Loucy (cell line): ENCODE data around the gene CTIF.

Experiments used
- H2AFZ ChIP-seq: fragments of 200-600 bp; sonication (generic); 2 replicates; pipeline ENCODE4 v1.6.0; 2016; ENCODE audit warnings: antibody characterized with exemption, mild to moderate bottlenecking, low read length, moderate library complexity
- H3F3A ChIP-seq: fragments of 200-600 bp; 2 replicates; pipeline ENCODE4 v1.6.0; 2016; ENCODE audit warnings: antibody characterized with exemption, low read depth, mild to moderate bottlenecking
- H3K27me3 ChIP-seq: fragments of 200-600 bp; sonication (generic); 2 replicates; pipeline ENCODE4 v1.6.1; 2014; ENCODE audit warnings: low read length, mild to moderate bottlenecking; ENCODE audit not compliant: insufficient read depth, poor library complexity, severe bottlenecking
- H3K36me3 ChIP-seq: fragments of 200-600 bp; sonication (generic); 2 replicates; pipeline ENCODE4 v1.6.1; 2016; ENCODE audit warnings: low read length; ENCODE audit not compliant: insufficient read depth
- H3K4me1 ChIP-seq: fragments of 200-600 bp; sonication (generic); 2 replicates; pipeline ENCODE4 v1.5.1; 2014; ENCODE audit warnings: low read length, mild to moderate bottlenecking; ENCODE audit not compliant: insufficient read depth, poor library complexity, severe bottlenecking
- H3K4me2 ChIP-seq: fragments of 200-600 bp; sonication (generic); 2 replicates; pipeline ENCODE4 v1.6.0; 2014; ENCODE audit warnings: antibody characterized with exemption, low read length, low read depth, mild to moderate bottlenecking; ENCODE audit not compliant: poor library complexity, severe bottlenecking
- H3K4me3 ChIP-seq: fragments of 200-600 bp; sonication (generic); 2 replicates; pipeline ENCODE4 v1.5.1; 2014; ENCODE audit warnings: low read length, mild to moderate bottlenecking, mixed read lengths; ENCODE audit not compliant: poor library complexity, severe bottlenecking
- H3K79me2 ChIP-seq: fragments of 200-600 bp; sonication (generic); 2 replicates; pipeline ENCODE4 v1.6.1; 2014; ENCODE audit warnings: low read length; ENCODE audit not compliant: insufficient read depth
- H3K9ac ChIP-seq: fragments of 200-600 bp; sonication (generic); 2 replicates; pipeline ENCODE4 v1.6.0; 2014; ENCODE audit warnings: mild to moderate bottlenecking, low read depth, low read length, moderate library complexity; ENCODE audit not compliant: poor library complexity, severe bottlenecking
- H3K9me2 ChIP-seq: fragments of 200-600 bp; sonication (generic); replicated peaks from 2 replicates; pipeline ENCODE4 v1.6.1; 2016; ENCODE audit warnings: low read depth, low read length, mixed read lengths
- H3K9me3 ChIP-seq: fragments of 200-600 bp; sonication (generic); 2 replicates; pipeline ENCODE4 v1.6.1; 2014; ENCODE audit warnings: mild to moderate bottlenecking, antibody characterized with exemption, low read length, low read depth; ENCODE audit not compliant: insufficient read depth
- H4K20me1 ChIP-seq: fragments of 200-600 bp; sonication (generic); 2 replicates; pipeline ENCODE4 v1.6.0; 2014; ENCODE audit warnings: antibody characterized with exemption, low read length, mild to moderate bottlenecking; ENCODE audit not compliant: insufficient read depth, poor library complexity, severe bottlenecking
- EZH2phosphoT487 ChIP-seq: fragments of 200-600 bp; IDR thresholded peaks from 2 replicates; pipeline ENCODE4 v1.6.1; 2018; ENCODE audit warnings: antibody characterized with exemption, mild to moderate bottlenecking, moderate library complexity, borderline replicate concordance
- TF ChIP-seq, protein P1 (sequence below): fragments of 200-600 bp; sonication (generic); conservative IDR thresholded peaks from 2 replicates; pipeline ENCODE4 v1.5.1; 2014; ENCODE audit warnings: mild to moderate bottlenecking, antibody characterized with exemption, low read length

Gene CTIF

DNA sequence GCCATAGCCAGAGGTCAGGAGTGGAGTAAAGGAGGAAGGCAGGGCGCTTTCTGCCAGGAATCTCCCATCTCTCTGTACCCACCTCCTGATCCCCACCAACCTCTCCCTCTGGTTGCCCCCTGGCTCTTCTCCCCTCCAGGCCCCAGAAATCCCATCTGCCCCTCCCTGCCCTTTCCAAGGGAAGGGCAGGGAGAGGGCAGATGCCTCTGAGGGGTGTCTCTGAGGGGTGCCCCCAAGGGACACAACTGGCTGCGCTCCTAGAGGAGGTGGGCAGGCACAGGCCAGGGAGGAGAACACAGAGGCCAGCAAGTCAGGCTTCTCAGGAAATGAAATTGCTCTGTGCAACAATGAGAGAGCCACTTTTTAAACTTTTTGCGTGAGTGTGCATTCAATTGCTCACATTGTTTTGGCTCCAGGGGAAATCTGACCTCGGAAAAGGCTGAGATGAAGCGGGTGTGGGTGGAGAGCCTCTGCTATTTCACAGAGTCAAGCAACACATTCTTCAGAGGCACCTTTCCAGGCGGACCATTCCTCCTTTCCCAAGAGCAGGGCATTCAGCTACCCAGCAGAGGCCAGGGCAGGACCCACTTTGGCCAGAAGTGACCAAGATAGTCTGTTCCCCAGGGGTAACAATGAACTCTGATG, 286.4 kb downstream of the CTIF start:
- no peaks in the 10 kb centered on the region for H3K27me3 ChIP-seq
- H3K4me2 ChIP-seq = no peak overlapping the region
- no peak overlapping the region for H3K9ac ChIP-seq
- H3K79me2 ChIP-seq = no peaks in the 10 kb centered on the region
- TF ChIP-seq EZH2phosphoT487 = no peak
- TF ChIP-seq, protein P1, sequence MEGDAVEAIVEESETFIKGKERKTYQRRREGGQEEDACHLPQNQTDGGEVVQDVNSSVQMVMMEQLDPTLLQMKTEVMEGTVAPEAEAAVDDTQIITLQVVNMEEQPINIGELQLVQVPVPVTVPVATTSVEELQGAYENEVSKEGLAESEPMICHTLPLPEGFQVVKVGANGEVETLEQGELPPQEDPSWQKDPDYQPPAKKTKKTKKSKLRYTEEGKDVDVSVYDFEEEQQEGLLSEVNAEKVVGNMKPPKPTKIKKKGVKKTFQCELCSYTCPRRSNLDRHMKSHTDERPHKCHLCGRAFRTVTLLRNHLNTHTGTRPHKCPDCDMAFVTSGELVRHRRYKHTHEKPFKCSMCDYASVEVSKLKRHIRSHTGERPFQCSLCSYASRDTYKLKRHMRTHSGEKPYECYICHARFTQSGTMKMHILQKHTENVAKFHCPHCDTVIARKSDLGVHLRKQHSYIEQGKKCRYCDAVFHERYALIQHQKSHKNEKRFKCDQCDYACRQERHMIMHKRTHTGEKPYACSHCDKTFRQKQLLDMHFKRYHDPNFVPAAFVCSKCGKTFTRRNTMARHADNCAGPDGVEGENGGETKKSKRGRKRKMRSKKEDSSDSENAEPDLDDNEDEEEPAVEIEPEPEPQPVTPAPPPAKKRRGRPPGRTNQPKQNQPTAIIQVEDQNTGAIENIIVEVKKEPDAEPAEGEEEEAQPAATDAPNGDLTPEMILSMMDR = no peak
- H2AFZ ChIP-seq = no peak overlapping the region
- H3K9me2 ChIP-seq = no peaks in the 10 kb centered on the region
- H3K9me3 ChIP-seq = no peaks in the 10 kb centered on the region
- H3K4me3 ChIP-seq = no peak overlapping the region
- H3K4me1 ChIP-seq = peaks cover 24% of the 10 kb centered on the region
- no peaks in the 10 kb centered on the region for H4K20me1 ChIP-seq
- no peaks in the 10 kb centered on the region for H3F3A ChIP-seq
- H3K36me3 ChIP-seq = no peaks in the 10 kb centered on the region

DNA sequence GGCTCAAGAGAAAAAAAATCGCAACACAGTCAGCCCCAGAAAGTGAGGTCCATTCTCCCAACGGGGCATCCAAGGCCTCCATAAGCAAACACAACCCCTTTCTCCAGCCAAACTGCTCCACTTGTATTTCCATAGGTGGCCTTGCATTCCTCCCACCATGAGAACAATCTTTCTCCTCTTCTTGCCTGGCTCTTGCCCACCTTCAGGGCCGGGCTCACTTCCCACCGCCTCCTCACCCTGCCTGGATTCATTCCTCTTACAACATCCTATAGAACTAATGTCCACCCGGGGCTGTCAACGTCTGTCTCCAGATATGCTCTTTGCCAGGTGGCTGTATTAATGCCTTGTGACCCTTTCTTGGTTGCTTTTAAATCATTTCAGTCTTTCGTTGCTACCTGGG, 287.4 kb downstream of the CTIF start:
- Histone ChIP-seq H3K4me3 (no peak overlapping the region), H3K4me2 (no peak overlapping the region), H3K27me3 (no peaks in the 10 kb centered on the region), H3K4me1 (peaks cover 24% of the 10 kb centered on the region), H3F3A (no peaks in the 10 kb centered on the region), H2AFZ (no peak overlapping the region), H3K9me3 (no peaks in the 10 kb centered on the region), H3K9me2 (no peaks in the 10 kb centered on the region), H3K9ac (no peak overlapping the region), H3K36me3 (no peaks in the 10 kb centered on the region), H4K20me1 (no peaks in the 10 kb centered on the region), H3K79me2 (no peaks in the 10 kb centered on the region)
- TF ChIP-seq EZH2phosphoT487 = no peak
- TF ChIP-seq, protein P1 = no peak

DNA sequence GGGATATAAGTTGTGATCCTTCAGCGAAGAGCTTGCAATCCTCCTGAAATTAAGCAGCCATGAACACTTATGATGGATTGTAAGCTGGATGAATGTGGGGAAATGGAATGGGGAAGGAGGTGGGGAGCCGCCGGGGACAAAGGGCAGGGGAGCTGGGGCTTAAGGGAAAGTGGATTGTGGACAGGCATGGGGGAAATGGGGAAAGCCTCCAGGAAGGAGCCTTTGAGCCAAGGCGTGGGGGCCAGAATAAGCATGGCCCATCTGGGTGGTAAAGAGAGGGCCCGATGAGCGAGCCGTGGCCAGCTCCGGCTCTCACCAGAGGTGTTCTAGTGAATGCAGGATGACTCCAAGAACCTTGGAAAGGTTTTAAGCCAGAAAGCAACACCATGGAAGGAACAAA, 288.0 kb downstream of the CTIF start:
- H3K4me1 ChIP-seq = peaks cover 24% of the 10 kb centered on the region
- TF ChIP-seq EZH2phosphoT487 = no peak
- TF ChIP-seq, protein P1 = no peak
- no peak overlapping the region for H3K9ac ChIP-seq
- no peaks in the 10 kb centered on the region for H3K27me3 ChIP-seq
- no peaks in the 10 kb centered on the region for H3K9me3 ChIP-seq
- H3K4me2 ChIP-seq = no peak overlapping the region
- H2AFZ ChIP-seq = no peak overlapping the region
- no peaks in the 10 kb centered on the region for H4K20me1 ChIP-seq
- no peaks in the 10 kb centered on the region for H3K9me2 ChIP-seq
- no peaks in the 10 kb centered on the region for H3K36me3 ChIP-seq
- H3K79me2 ChIP-seq = no peaks in the 10 kb centered on the region
- H3K4me3 ChIP-seq = no peak overlapping the region
- no peaks in the 10 kb centered on the region for H3F3A ChIP-seq
